SK-N-SH (cell line): Measurements from ENCODE around the gene ZNF827. TPM values are rescaled to one million over a fixed set of nuclear protein-coding genes. Genes with fewer than 3 reads are reported as not detected.
A peak's percentile ranks its signal among the peaks of the same experiment; 100 is the strongest.

ENCODE experiments used
- CTCF ChIA-PET: fragments of 300-600, 350-600 bp; formaldehyde crosslinking; extraction: SDS; loops from one replicate; lab custom pipeline; 2021; lab: Yijun Ruan, JAX
- POLR2A ChIA-PET: fragments of 350-600 bp; sonication (Branson Sonifier 250); formaldehyde crosslinking; extraction: SDS; loops from one replicate; lab custom pipeline; 2020; ENCODE audit warnings: antibody characterized with exemption, inconsistent platforms; lab: Yijun Ruan, JAX
- DNase-seq: peaks from one replicate; pipeline ENCODE4 v3.0.0; 2012
- H2AFZ ChIP-seq: fragments of 200-600 bp; sonication (generic); 2 replicates; pipeline ENCODE4 v1.8.1; 2016; ENCODE audit warnings: antibody characterized with exemption, mild to moderate bottlenecking, low read depth
- H3F3A ChIP-seq: fragments of 200-600 bp; sonication (generic); replicated peaks from 2 replicates; pipeline ENCODE3; 2016; ENCODE audit warnings: antibody characterized with exemption, mild to moderate bottlenecking; ENCODE audit not compliant: insufficient read depth
- H3K27ac ChIP-seq, 2 experiments: fragments of 200-500 bp in 1 of 2; fragments of 200-600 bp in 1 of 2; sonication (Bioruptor generic) in 1 of 2; sonication (generic), shearing (Covaris generic) in 1 of 2; 2 replicates each; pipeline versions ENCODE4 v1.5.1 to v1.6.1; 2014 to 2016; ENCODE audit warnings: low read depth in 2 of 2, inconsistent platforms in 1 of 2, low read length in 1 of 2, mild to moderate bottlenecking in 1 of 2, mixed read lengths in 1 of 2
- H3K27me3 ChIP-seq: fragments of 200-600 bp; sonication (generic), shearing (Covaris generic); 2 replicates; pipeline ENCODE4 v1.6.1; 2016; ENCODE audit warnings: mixed run types; ENCODE audit not compliant: insufficient read depth
- H3K36me3 ChIP-seq, 2 experiments: fragments of 200-500 bp in 1 of 2; fragments of 200-600 bp in 1 of 2; sonication (Bioruptor generic) in 1 of 2; sonication (generic) in 1 of 2; replicated peaks in 1 of 2; 2 replicates each; pipeline versions ENCODE3 to v1.5.1; 2014 to 2016; ENCODE audit warnings: low read length in 1 of 2, mild to moderate bottlenecking in 1 of 2; ENCODE audit not compliant: insufficient read depth in 2 of 2, control insufficient read depth in 1 of 2
- H3K4me1 ChIP-seq, 2 experiments: fragments of 200-500 bp in 1 of 2; fragments of 200-600 bp in 1 of 2; sonication (Bioruptor generic) in 1 of 2; sonication (generic), shearing (Covaris generic) in 1 of 2; 2 replicates each; pipeline versions ENCODE4 v1.5.1 to v1.6.1; 2014 to 2016; ENCODE audit warnings: low read depth in 1 of 2, low read length in 1 of 2, mixed run types in 1 of 2; ENCODE audit not compliant: insufficient read depth in 2 of 2, control insufficient read depth in 1 of 2
- H3K4me2 ChIP-seq: fragments of 200-600 bp; sonication (generic), shearing (Covaris generic); 2 replicates; pipeline ENCODE4 v1.6.1; 2017; ENCODE audit warnings: mixed run types
- H3K4me3 ChIP-seq, 2 experiments: fragments of 200-500 bp in 1 of 2; fragments of 200-600 bp in 1 of 2; sonication (Bioruptor generic) in 1 of 2; sonication (generic), shearing (Covaris generic) in 1 of 2; 2 replicates each; pipeline versions ENCODE4 v1.5.1 to v1.8.1; 2014 to 2016; ENCODE audit warnings: low read depth in 2 of 2, inconsistent platforms in 1 of 2, low read length in 1 of 2, mild to moderate bottlenecking in 1 of 2, mixed read lengths in 1 of 2, moderate library complexity in 1 of 2
- H3K79me2 ChIP-seq: fragments of 200-600 bp; sonication (generic); 2 replicates; pipeline ENCODE4 v1.8.1; 2017; ENCODE audit warnings: mild to moderate bottlenecking; ENCODE audit not compliant: insufficient read depth
- H3K9ac ChIP-seq: fragments of 200-600 bp; sonication (generic); 2 replicates; pipeline ENCODE4 v1.6.1; 2017; ENCODE audit warnings: mixed run types
- H3K9me2 ChIP-seq: fragments of 200-600 bp; sonication (generic); 2 replicates; pipeline ENCODE4 v1.6.1; 2017; ENCODE audit warnings: mixed run types
- H3K9me3 ChIP-seq: fragments of 200-600 bp; sonication (generic); 2 replicates; pipeline ENCODE4 v1.6.1; 2017; ENCODE audit warnings: mixed run types, mild to moderate bottlenecking, moderate library complexity
- H4K20me1 ChIP-seq: fragments of 200-600 bp; sonication (generic); 2 replicates; pipeline ENCODE4 v1.6.1; 2017; ENCODE audit warnings: mild to moderate bottlenecking, mixed run types; ENCODE audit not compliant: insufficient read depth
- FOXJ3 ChIP-seq: sonication (generic); formaldehyde crosslinking; IDR thresholded peaks from 2 replicates; pipeline ENCODE4 v1.5.1; 2020; ENCODE audit warnings: mild to moderate bottlenecking, missing genetic modification reagents
- FOXM1 ChIP-seq: IDR thresholded peaks from 2 replicates; pipeline ENCODE4 v1.4.0; 2012; ENCODE audit warnings: low read depth, mild to moderate bottlenecking
- GABPA ChIP-seq: IDR thresholded peaks from 2 replicates; pipeline ENCODE4 v1.4.0; 2012; ENCODE audit warnings: low read depth, mild to moderate bottlenecking
- GATA2 ChIP-seq: sonication (generic); formaldehyde crosslinking; IDR thresholded peaks from 2 replicates; pipeline ENCODE4 v1.5.0; 2020; ENCODE audit warnings: mild to moderate bottlenecking, missing genetic modification reagents
- IRF3 ChIP-seq: fragments of 150-350 bp; IDR thresholded peaks from 2 replicates; pipeline ENCODE4 v1.6.1; 2016; ENCODE audit warnings: mild to moderate bottlenecking, low read depth, low read length
- JUND ChIP-seq: IDR thresholded peaks from 2 replicates; pipeline ENCODE4 v1.4.0; 2012
- MEF2A ChIP-seq: IDR thresholded peaks from 2 replicates; pipeline ENCODE4 v1.4.0; 2012; ENCODE audit warnings: low read depth, borderline replicate concordance
- PBX3 ChIP-seq: IDR thresholded peaks from 2 replicates; pipeline ENCODE4; 2012
- RAD21 ChIP-seq: IDR thresholded peaks from 2 replicates; pipeline ENCODE4 v1.6.1; 2012; ENCODE audit warnings: mild to moderate bottlenecking, low read length
- REST ChIP-seq: IDR thresholded peaks from 2 replicates; pipeline ENCODE4 v1.6.1; 2012; ENCODE audit warnings: mild to moderate bottlenecking, low read depth, low read length, moderate library complexity
- SIN3A ChIP-seq: IDR thresholded peaks from 2 replicates; pipeline ENCODE4 v1.6.1; 2012; ENCODE audit warnings: low read depth, mild to moderate bottlenecking, low read length, moderate library complexity, borderline replicate concordance
- SMC3 ChIP-seq: IDR thresholded peaks from 2 replicates; pipeline ENCODE4 v1.6.1; 2012; ENCODE audit warnings: low read depth, low read length, improper control_type of control experiment
- TAF1 ChIP-seq: IDR thresholded peaks from 2 replicates; pipeline ENCODE4 v1.6.1; 2012; ENCODE audit warnings: low read depth, mild to moderate bottlenecking, low read length, moderate library complexity, borderline replicate concordance
- TCF12 ChIP-seq: IDR thresholded peaks from 2 replicates; pipeline ENCODE4 v1.4.0; 2012
- YY1 ChIP-seq: IDR thresholded peaks from 2 replicates; pipeline ENCODE4 v1.4.0; 2012; ENCODE audit warnings: low read depth, mild to moderate bottlenecking
- ZBTB33 ChIP-seq: IDR thresholded peaks from 2 replicates; pipeline ENCODE4 v1.4.0; 2012; ENCODE audit warnings: low read depth, borderline replicate concordance
- WGBS: methylation state at CpG from one replicate; pipeline ENCODE4 v1.1.6; 2017; ENCODE audit warnings: low lambda C conversion rate; 5-methylcytosine and 5-hydroxymethylcytosine counted together
- polyA plus RNA-seq, 3 experiments: library from polyadenylated mRNA; depleted of rRNA; stranded (reverse); fragments of >200 nt; gene quantifications; 2 replicates each; pipeline ENCODE4 v1.2.3, GENCODE V29; 2012

The ZNF827 gene
- polyA plus RNA-seq, 1 of the 3 experiments (the other 2 are of a cell fraction) = 23.2 TPM

GRCh38 chr4:145840801-145841200, 97.8 kb downstream of the ZNF827 start:
- H3K4me2 ChIP-seq = no peak overlapping the region
- POLR2A ChIA-PET = no interaction called here
- H3K4me1 ChIP-seq = peaks cover 0 to 16% of the 10 kb centered on the region in 2 experiments; a peak in 1 of 4 replicates
- no peak overlapping the region for H2AFZ ChIP-seq
- H3K4me3 ChIP-seq = no peak overlapping the region
- CTCF ChIA-PET = interaction anchor here (1.0 to 1.1 kb wide), 2 partner anchors 19 to 222 kb away, joined by 3 to 4 read pairs; partner anchors contain the start of gene MMAA
- no peaks in the 10 kb centered on the region for H3K27me3 ChIP-seq
- no peak for DNase-seq
- H3K9ac ChIP-seq = no peak overlapping the region
- TF ChIP-seq TAF1 (no peak), SIN3A (no peak), GATA2 (CRISPR knock-in tag) (no peak), MEF2A (no peak), REST (no peak), FOXJ3 (CRISPR knock-in tag) (no peak), ZBTB33 (no peak), RAD21 (no peak), JUND (no peak)
- H3K9me2 ChIP-seq = no peaks in the 10 kb centered on the region
- H3K79me2 ChIP-seq = no peaks in the 10 kb centered on the region; the same call in 1 of the 2 replicates
- H3F3A ChIP-seq = peaks cover 5% of the 10 kb centered on the region
- 92% methylated on average over 3 of the region's 3 CpGs for WGBS
- no peaks in the 10 kb centered on the region for H3K9me3 ChIP-seq
- no peaks in the 10 kb centered on the region for H4K20me1 ChIP-seq
- no peak overlapping the region; a peak in 1 of 4 replicates for H3K27ac ChIP-seq
- H3K36me3 ChIP-seq = peaks cover 43 to 47% of the 10 kb centered on the region in 2 experiments

- Histone ChIP-seq H3K27me3 (no peaks in the 10 kb centered on the region), H3K9me3 (no peaks in the 10 kb centered on the region), H3K27ac (no peak overlapping the region), H3K4me1 (peaks cover 0 to 16% of the 10 kb centered on the region in 2 experiments; a peak in 1 of 4 replicates), H3K9me2 (no peaks in the 10 kb centered on the region), H3F3A (peaks cover 5% of the 10 kb centered on the region), H3K4me2 (no peak overlapping the region), H3K79me2 (no peaks in the 10 kb centered on the region), H3K4me3 (no peak overlapping the region), H3K36me3 (peaks cover 38 to 42% of the 10 kb centered on the region in 2 experiments), H2AFZ (no peak overlapping the region), H4K20me1 (no peaks in the 10 kb centered on the region), H3K9ac (no peak overlapping the region)
- 77% methylated on average over 3 of the region's 3 CpGs for WGBS
- CTCF ChIA-PET = interaction anchor here (0.7 to 1.0 kb wide), 5 partner anchors 9 to 221 kb away, joined by 3 to 4 read pairs (median 3); partner anchors contain the start of genes MMAA and ZNF827
- POLR2A ChIA-PET = no interaction called here
- DNase-seq = peak; percentile 62
- no peak for TF ChIP-seq TCF12
- no peak for TF ChIP-seq GABPA
- TF ChIP-seq IRF3 = no peak
- TF ChIP-seq JUND = no peak
- TF ChIP-seq FOXM1 = no peak
- no peak for TF ChIP-seq YY1
- TF ChIP-seq SMC3 = peak; percentile 54
- 0 out of 2 replicates have a peak, but pooled peaks have one; percentile 28 for TF ChIP-seq PBX3
These were observed 98.4 kb downstream of the ZNF827 start for GRCh38 chr4:145840162-145840768.
